CD8-positive, alpha-beta memory T cell (primary cell): ENCODE data around the gene BCR. TPM values are rescaled to one million over a fixed set of nuclear protein-coding genes. Genes with fewer than 3 reads are reported as not detected.

Experiments
- CTCF ChIA-PET: fragments of 350-600 bp; sonication (Branson Sonifier 250); formaldehyde crosslinking; loops from one replicate; lab custom pipeline; 2021; ENCODE audit warnings: antibody characterized with exemption; lab: Charles Lee
- POLR2A ChIA-PET: fragments of 350-600 bp; sonication (Branson Sonifier 250); formaldehyde crosslinking; loops from one replicate; lab custom pipeline; 2021; ENCODE audit warnings: antibody characterized with exemption; lab: Charles Lee
- DNase-seq, 5 donors: peaks; one replicate each; pipeline versions ENCODE4 v3.0.0 to v3.0.0-alpha.2; 2020 to 2022; ENCODE audit warnings: mixed read lengths in 1 of 5
- H3K27ac ChIP-seq: one replicate; pipeline ENCODE4 v1.7.0; 2013; ENCODE audit warnings: low read depth, mild to moderate bottlenecking, low read length, moderate library complexity
- H3K27me3 ChIP-seq: 2 replicates; pipeline ENCODE4 v1.7.0; 2013; ENCODE audit warnings: low read length, mild to moderate bottlenecking; ENCODE audit not compliant: insufficient read depth, poor library complexity, severe bottlenecking
- H3K36me3 ChIP-seq: 2 replicates; pipeline ENCODE4 v1.7.0; 2013; ENCODE audit warnings: mild to moderate bottlenecking, low read length, moderate library complexity; ENCODE audit not compliant: insufficient read depth
- H3K4me1 ChIP-seq: 2 replicates; pipeline ENCODE4 v1.7.0; 2013; ENCODE audit warnings: mild to moderate bottlenecking, low read length, moderate library complexity; ENCODE audit not compliant: insufficient read depth
- H3K4me3 ChIP-seq: 2 replicates; pipeline ENCODE4 v1.7.0; 2013; ENCODE audit warnings: mild to moderate bottlenecking, low read length
- H3K9me3 ChIP-seq: 2 replicates; pipeline ENCODE4 v1.7.0; 2013; ENCODE audit warnings: mild to moderate bottlenecking, low read length
- H3K27ac Mint-ChIP-seq, 8 donors: one replicate each; pipeline ENCODE4 v1.8.0; 2020 to 2021; ENCODE audit warnings: mixed read lengths in 8 of 8, mild to moderate bottlenecking in 6 of 8, inconsistent platforms in 3 of 8, moderate library complexity in 3 of 8
- H3K27me3 Mint-ChIP-seq, 2 donors: one replicate each; pipeline ENCODE4 v1.8.0; 2020 to 2021; ENCODE audit warnings: mixed read lengths in 2 of 2, mild to moderate bottlenecking in 1 of 2, moderate library complexity in 1 of 2
- H3K36me3 Mint-ChIP-seq, 3 donors: one replicate each; pipeline ENCODE4 v1.8.0; 2020 to 2021; ENCODE audit warnings: mixed read lengths in 3 of 3, inconsistent platforms in 1 of 3, mild to moderate bottlenecking in 1 of 3
- H3K4me1 Mint-ChIP-seq, 3 donors: one replicate each; pipeline ENCODE4 v1.8.0; 2020 to 2021; ENCODE audit warnings: mixed read lengths in 3 of 3, inconsistent platforms in 1 of 3, mild to moderate bottlenecking in 1 of 3
- H3K4me3 Mint-ChIP-seq, 7 donors: one replicate each; pipeline ENCODE4 v1.8.0; 2020 to 2021; ENCODE audit warnings: mixed read lengths in 7 of 7, mild to moderate bottlenecking in 6 of 7, moderate library complexity in 4 of 7, inconsistent platforms in 2 of 7
- H3K9me3 Mint-ChIP-seq, 5 donors: one replicate each; pipeline ENCODE4 v1.8.0; 2020 to 2022; ENCODE audit warnings: mixed read lengths in 5 of 5, mild to moderate bottlenecking in 3 of 5, moderate library complexity in 2 of 5, inconsistent platforms in 1 of 5
- polyA plus RNA-seq: library from polyadenylated mRNA; unstranded; fragments of 300-500 nt; fragmentation: Illumina TruSeq; gene quantifications from one replicate; pipeline ENCODE4 v1.2.3, GENCODE V29; 2021
- total RNA-seq, 2 experiments: library from RNA; stranded (reverse); gene quantifications; one replicate each; pipeline ENCODE4 v1.2.3, GENCODE V29; 2021

Gene BCR
- total and polyA plus RNA-seq, 3 experiments from 2014 or later: 18.4 to 34.7 (median 33.2) TPM

DNA sequence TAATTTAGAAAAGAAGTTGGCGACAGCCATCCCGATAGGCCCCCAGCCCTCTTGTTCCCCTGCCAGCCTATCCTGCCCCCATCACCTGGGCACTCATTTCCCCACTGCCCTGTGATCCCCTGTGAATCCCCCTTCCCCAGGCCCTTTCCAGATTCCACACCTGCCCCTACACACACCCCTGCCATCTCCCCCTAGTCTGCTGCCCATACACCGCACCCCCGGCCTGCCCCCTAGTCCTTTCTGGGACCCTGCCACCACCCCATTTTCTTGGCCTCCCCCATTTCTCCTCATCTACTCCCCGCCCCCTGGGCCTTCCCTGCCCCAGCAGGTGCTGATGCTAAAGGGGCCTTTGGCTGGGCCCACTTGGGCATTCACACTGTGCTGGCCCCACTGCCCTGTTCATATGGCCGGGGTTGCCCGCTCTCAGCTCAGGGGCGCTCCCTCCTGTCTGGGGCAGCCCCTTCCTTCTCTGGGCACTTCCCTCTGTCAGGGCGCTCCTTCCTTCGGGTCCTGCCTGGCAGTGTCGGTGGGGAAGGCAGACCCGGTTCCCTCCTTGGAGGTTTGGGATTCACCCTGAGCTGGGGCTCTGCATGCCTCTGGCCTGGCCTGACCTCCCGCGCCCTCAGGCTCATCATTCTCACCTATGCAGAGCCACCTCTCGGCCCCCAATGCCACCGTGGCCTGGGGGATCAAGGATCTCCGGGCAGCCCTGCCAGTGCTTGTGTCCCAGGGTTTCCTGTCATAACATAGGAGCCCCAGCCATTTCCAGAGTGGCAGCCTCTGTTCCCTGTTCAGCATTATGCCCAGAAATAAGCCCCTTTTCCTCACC lies 108.2 kb downstream of the BCR start:
- Histone ChIP-seq H3K4me1 (no peaks in the 10 kb centered on the region), H3K27ac (no peak overlapping the region), H3K9me3 (no peaks in the 10 kb centered on the region), H3K36me3 (peaks cover 63% of the 10 kb centered on the region), H3K27me3 (no peaks in the 10 kb centered on the region), H3K4me3 (no peak overlapping the region)
- peaks cover 0 to 4% (median 0%) of the 10 kb centered on the region in 3 donors for H3K4me1 Mint-ChIP-seq
- no peak overlapping the region for H3K4me3 Mint-ChIP-seq
- H3K9me3 Mint-ChIP-seq: peaks cover 0 to 1% (median 0%) of the 10 kb centered on the region in 5 donors
- H3K36me3 Mint-ChIP-seq: peaks cover 6 to 89% (median 11%) of the 10 kb centered on the region in 3 donors
- no peaks in the 10 kb centered on the region for H3K27me3 Mint-ChIP-seq
- ChIA-PET CTCF (interaction anchor here (1.3 to 2.3 kb wide), 2 partner anchors 105 to 116 kb away, joined by 3 to 12 read pairs; no protein-coding TSS in a partner anchor), POLR2A (no interaction called here)
- peak overlapping the region in 1 of 8 donors; percentile 37 for H3K27ac Mint-ChIP-seq
- DNase-seq: no peak

DNA sequence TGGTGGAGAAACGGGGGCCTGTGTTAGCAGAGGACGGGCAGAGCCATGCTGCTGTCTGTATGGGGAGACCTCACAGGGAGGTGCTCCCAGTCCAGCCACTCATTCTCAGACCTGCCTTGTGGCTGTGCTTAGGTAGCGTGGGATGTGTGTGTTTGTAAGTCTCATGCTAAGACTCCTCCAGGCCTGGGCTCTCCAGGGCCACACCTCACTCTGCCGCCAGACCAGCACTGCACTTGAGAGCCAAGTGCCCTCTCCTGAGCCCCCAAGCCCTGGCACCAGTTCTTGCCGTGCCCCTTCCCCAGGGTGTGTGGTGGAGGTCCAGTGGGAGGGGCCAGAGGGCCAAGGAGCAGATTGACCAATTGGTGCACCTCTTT lies 108.8 kb downstream of the BCR start:
- H3K27me3 ChIP-seq: no peaks in the 10 kb centered on the region
- no peak overlapping the region for H3K27ac ChIP-seq
- no peak for DNase-seq
- H3K4me3 Mint-ChIP-seq: no peak overlapping the region
- H3K36me3 ChIP-seq: peaks cover 57% of the 10 kb centered on the region
- H3K27me3 Mint-ChIP-seq: no peaks in the 10 kb centered on the region
- peak overlapping the region in 3 of 8 donors; percentile 29 to 64 (median 64) for H3K27ac Mint-ChIP-seq
- peaks cover 0 to 4% (median 0%) of the 10 kb centered on the region in 3 donors for H3K4me1 Mint-ChIP-seq
- H3K4me3 ChIP-seq: no peak overlapping the region
- ChIA-PET POLR2A (no interaction called here), CTCF (interaction anchor here (1.0 to 2.3 kb wide), 4 partner anchors 69 to 116 kb away, joined by 3 to 20 read pairs (median 8); partner anchors contain the start of gene BCR)
- H3K36me3 Mint-ChIP-seq: peaks cover 6 to 92% (median 11%) of the 10 kb centered on the region in 3 donors
- no peaks in the 10 kb centered on the region for H3K9me3 ChIP-seq
- H3K9me3 Mint-ChIP-seq: peaks cover 0 to 1% (median 0%) of the 10 kb centered on the region in 5 donors
- no peaks in the 10 kb centered on the region for H3K4me1 ChIP-seq

- Mint-ChIP-seq H3K4me3 (no peak overlapping the region), H3K36me3 (peaks cover 6 to 91% (median 15%) of the 10 kb centered on the region in 3 donors), H3K4me1 (peaks cover 0 to 4% (median 0%) of the 10 kb centered on the region in 3 donors), H3K9me3 (peaks cover 0 to 1% (median 0%) of the 10 kb centered on the region in 5 donors), H3K27ac (peak overlapping the region in 4 of 8 donors; percentile 29 to 64 (median 36)), H3K27me3 (no peaks in the 10 kb centered on the region)
- H3K27me3 ChIP-seq: no peaks in the 10 kb centered on the region
- no peaks in the 10 kb centered on the region for H3K9me3 ChIP-seq
- peaks cover 48% of the 10 kb centered on the region for H3K36me3 ChIP-seq
- no peak overlapping the region for H3K4me3 ChIP-seq
- peak; percentile 36 to 67 (median 45) for DNase-seq
- ChIA-PET POLR2A (no interaction called here), CTCF (interaction anchor here (0.8 to 2.3 kb wide), 11 partner anchors 8 to 221 kb away, joined by 3 to 20 read pairs (median 3); partner anchors contain the start of gene BCR)
- no peak overlapping the region for H3K27ac ChIP-seq
- H3K4me1 ChIP-seq: no peaks in the 10 kb centered on the region
Measured at GRCh38 chr22:23289851-23290724, 109.8 kb downstream of the BCR start.

GRCh38 chr22:23291806-23292452 lies 111.6 kb downstream of the BCR start:
- H3K9me3 Mint-ChIP-seq: peaks cover 0 to under 1% (median 0%) of the 10 kb centered on the region in 5 donors
- H3K4me3 Mint-ChIP-seq: no peak overlapping the region
- ChIA-PET POLR2A (no interaction called here), CTCF (no interaction called here)
- H3K36me3 Mint-ChIP-seq: peaks cover 6 to 87% (median 17%) of the 10 kb centered on the region in 3 donors
- Histone ChIP-seq H3K27me3 (no peaks in the 10 kb centered on the region), H3K36me3 (peaks cover 32% of the 10 kb centered on the region), H3K27ac (no peak overlapping the region), H3K4me1 (no peaks in the 10 kb centered on the region), H3K4me3 (no peak overlapping the region), H3K9me3 (no peaks in the 10 kb centered on the region)
- no peaks in the 10 kb centered on the region for H3K27me3 Mint-ChIP-seq
- no peak for DNase-seq
- peaks cover 0 to 4% (median 0%) of the 10 kb centered on the region in 3 donors for H3K4me1 Mint-ChIP-seq
- peak overlapping the region in 1 of 8 donors; percentile 65 for H3K27ac Mint-ChIP-seq

GRCh38 chr22:23292453-23293350 lies 112.4 kb downstream of the BCR start:
- ChIA-PET POLR2A (no interaction called here), CTCF (no interaction called here)
- no peaks in the 10 kb centered on the region for H3K9me3 Mint-ChIP-seq
- DNase-seq: no peak
- H3K27me3 Mint-ChIP-seq: no peaks in the 10 kb centered on the region
- no peak overlapping the region for H3K27ac Mint-ChIP-seq
- no peak overlapping the region for H3K4me3 ChIP-seq
- no peaks in the 10 kb centered on the region for H3K4me1 ChIP-seq
- H3K9me3 ChIP-seq: no peaks in the 10 kb centered on the region
- H3K4me1 Mint-ChIP-seq: peaks cover 0 to 4% (median 0%) of the 10 kb centered on the region in 3 donors
- no peak overlapping the region for H3K27ac ChIP-seq
- no peak overlapping the region for H3K4me3 Mint-ChIP-seq
- peaks cover 6 to 92% (median 20%) of the 10 kb centered on the region in 3 donors for H3K36me3 Mint-ChIP-seq
- peaks cover 27% of the 10 kb centered on the region for H3K36me3 ChIP-seq
- H3K27me3 ChIP-seq: no peaks in the 10 kb centered on the region

DNA sequence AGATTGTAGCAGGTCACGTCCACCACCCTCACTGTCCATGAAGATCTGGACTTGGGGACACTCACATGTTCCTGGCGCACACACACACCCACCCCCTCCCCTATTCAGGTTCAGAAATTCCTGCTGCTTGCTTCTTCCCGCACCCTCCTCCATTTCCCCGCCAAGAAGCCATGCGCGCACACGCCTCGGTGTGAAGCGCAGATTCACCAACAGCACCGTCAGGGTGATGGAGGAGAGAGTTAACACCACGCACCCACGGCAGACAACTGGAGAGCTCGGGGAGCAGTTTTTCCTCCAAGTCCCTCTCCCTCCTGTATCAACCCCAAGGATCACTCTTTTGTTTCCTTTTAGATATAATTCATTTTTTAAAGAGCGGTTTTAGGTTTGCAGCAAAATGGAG lies 113.4 kb downstream of the BCR start:
- Histone ChIP-seq H3K4me3 (no peak overlapping the region), H3K4me1 (no peaks in the 10 kb centered on the region), H3K36me3 (peaks cover 27% of the 10 kb centered on the region), H3K27me3 (no peaks in the 10 kb centered on the region), H3K27ac (no peak overlapping the region), H3K9me3 (no peaks in the 10 kb centered on the region)
- Mint-ChIP-seq H3K36me3 (peaks cover 6 to 90% (median 23%) of the 10 kb centered on the region in 3 donors), H3K27me3 (no peaks in the 10 kb centered on the region), H3K4me1 (peaks cover 0 to 4% (median 0%) of the 10 kb centered on the region in 3 donors), H3K9me3 (no peaks in the 10 kb centered on the region), H3K27ac (no peak overlapping the region), H3K4me3 (no peak overlapping the region)
- DNase-seq: no peak
- ChIA-PET POLR2A (no interaction called here), CTCF (no interaction called here)

- H3K27me3 ChIP-seq: no peaks in the 10 kb centered on the region
- Mint-ChIP-seq H3K9me3 (no peaks in the 10 kb centered on the region), H3K4me1 (peaks cover 0 to 4% (median 0%) of the 10 kb centered on the region in 3 donors), H3K27me3 (no peaks in the 10 kb centered on the region), H3K4me3 (no peak overlapping the region), H3K27ac (no peak overlapping the region), H3K36me3 (peaks cover 6 to 89% (median 23%) of the 10 kb centered on the region in 3 donors)
- H3K27ac ChIP-seq: no peak overlapping the region
- DNase-seq: no peak
- ChIA-PET CTCF (no interaction called here), POLR2A (interaction anchor here (0.6 kb wide), 1 partner anchor 136 kb away, joined by 3 read pairs; no protein-coding TSS in a partner anchor)
- H3K4me1 ChIP-seq: no peaks in the 10 kb centered on the region
- H3K4me3 ChIP-seq: no peak overlapping the region
- H3K9me3 ChIP-seq: no peaks in the 10 kb centered on the region
- peaks cover 26% of the 10 kb centered on the region for H3K36me3 ChIP-seq
Measured at GRCh38 chr22:23294221-23294620, 113.9 kb downstream of the BCR start.
